KG1 (cell line): Measurements from ENCODE around the gene RGL1.
"Not testable (repeated sequence)": the region's sequence is repeated elsewhere in the genome, so short reads cannot be mapped to it uniquely, and the experiment has no call there.

Experiments used
- DNase-seq: peaks from one replicate; lab custom pipeline; 2025; lab: John Stamatoyannopoulos, UW

The RGL1 gene

DNA sequence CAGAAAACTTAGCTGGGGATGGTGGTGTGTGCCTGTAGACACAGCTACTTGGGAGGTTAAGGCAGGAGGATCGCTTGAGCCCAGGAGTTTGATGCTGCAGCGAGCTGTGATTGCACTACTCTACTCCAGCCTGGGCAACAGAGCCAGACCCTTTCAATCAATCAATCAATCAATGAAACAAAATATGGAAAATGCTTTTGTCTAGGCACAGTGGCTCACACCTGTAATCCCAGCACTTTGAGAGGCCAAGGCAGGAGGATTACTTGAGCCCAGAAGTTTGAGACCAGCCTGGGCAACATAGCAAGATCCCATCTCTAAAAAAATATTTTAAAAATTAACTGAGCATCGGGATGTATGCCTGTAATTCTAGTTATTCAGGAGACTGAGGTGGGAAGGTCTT is 19.0 kb upstream of the RGL1 start:
- DNase-seq = not testable (repeated sequence)

DNA sequence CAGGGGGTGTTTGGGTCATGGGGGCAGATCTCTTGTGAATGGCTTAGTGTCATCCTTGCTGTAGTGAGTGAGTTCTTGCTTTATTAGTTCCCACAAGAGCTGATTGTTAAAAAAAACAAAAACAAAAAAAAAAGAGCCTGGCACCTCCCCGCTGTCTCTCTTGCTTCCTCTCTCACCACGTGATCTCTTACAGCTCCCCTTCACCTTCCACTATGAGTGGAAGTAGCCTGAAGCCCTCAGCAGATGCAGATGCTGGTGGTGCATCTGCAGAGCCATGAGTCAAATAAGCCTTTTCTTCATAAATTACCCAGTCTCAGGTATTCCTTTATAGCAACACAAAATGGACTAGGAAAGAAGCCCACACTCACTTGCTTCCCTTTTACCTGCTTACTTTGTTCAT is 17.2 kb upstream of the RGL1 start:
- DNase-seq = no peak

DNA sequence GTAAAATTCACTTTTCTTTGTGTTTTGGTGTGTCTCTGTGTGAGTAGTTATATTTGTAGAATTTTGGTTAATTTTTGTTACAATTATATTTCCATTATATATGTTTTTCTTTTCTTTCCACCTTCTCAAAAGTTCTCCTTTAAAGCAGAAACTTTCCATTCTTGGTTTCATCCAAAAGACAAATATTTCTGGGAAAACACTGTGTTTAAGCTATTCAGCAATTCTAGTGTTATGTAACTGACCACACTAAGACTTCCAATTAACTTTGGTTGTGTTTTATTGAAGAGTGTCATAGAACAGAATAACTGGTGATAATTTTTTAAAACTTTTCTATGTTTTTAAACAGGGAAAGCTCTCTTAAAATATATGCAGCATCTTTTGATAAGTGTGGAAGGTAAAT is 13.6 kb upstream of the RGL1 start:
- DNase-seq = no peak

DNA sequence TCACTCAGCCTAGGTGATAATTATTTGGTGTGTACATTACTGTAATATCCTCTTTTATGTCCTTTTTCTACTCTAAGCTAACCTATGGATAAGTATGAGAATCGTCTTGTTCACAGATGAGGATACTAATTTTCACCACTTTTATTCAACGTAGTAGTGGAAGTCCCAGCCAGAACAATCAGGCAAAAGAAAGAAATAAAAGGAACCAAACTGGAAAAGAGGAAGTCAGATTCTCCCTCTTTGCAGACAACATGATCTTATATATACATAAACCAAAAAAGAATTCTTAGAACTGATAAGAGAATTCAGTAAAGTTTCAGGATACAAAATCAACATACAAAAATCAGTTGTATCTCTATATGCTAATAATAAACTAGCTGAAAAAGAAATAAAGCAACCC is 12.6 kb upstream of the RGL1 start:
- DNase-seq = no peak

DNA sequence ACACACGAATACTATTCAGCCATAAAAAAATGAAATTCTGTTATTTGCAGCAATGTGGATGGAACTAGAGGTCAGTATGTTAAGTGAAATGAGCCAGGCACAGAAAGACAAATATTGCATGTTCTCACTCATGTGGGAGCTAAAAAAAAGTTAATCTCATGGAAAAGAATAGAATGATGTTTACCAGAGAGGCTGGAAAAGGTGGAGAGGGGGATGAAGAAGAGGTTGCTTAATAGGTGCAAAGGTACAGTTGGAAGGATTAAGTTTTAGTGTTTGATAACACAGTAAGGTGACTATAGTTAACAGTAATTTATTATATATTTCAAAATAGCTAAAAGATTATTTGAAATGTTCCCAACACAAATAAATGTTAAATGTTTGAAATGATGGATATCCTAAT is 10.8 kb upstream of the RGL1 start:
- no peak for DNase-seq

DNA sequence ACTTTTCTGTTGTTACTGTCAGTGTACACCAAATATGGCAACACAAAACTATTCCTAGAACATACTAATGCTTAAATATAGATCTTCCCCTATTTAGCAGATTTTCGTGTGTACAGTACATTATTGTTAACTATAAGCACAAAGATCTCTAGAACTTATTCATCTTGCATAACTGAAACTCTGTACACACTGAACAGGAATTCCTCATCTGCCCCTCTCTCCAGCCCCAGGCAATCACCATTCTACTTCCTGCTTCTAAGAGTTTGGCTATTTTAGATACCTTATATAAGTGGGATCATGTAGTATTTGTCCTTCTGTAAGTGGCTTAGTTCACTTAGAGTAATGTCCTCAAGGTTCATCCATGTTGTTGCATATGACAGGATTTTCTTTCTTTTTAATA is 4.5 kb upstream of the RGL1 start:
- no peak for DNase-seq

DNA sequence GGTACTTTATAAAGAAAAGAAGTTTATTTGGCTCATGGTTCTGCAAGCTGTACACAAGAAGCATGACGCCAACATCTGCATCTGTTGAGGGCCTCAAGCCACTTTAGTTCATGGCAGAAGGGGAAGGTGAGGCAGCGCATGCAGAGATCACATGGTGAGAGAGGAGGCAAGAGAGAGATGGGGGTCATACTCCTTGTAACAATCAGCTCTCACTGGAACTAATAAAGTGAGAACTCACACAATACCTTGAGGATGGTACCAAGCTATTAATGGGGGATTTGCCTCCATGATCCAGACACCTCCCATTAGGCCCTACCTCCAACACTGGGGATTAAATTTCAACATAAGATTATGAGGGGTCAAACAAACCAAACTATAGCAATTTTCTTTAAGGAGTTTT is 3.3 kb upstream of the RGL1 start:
- DNase-seq = no peak

DNA sequence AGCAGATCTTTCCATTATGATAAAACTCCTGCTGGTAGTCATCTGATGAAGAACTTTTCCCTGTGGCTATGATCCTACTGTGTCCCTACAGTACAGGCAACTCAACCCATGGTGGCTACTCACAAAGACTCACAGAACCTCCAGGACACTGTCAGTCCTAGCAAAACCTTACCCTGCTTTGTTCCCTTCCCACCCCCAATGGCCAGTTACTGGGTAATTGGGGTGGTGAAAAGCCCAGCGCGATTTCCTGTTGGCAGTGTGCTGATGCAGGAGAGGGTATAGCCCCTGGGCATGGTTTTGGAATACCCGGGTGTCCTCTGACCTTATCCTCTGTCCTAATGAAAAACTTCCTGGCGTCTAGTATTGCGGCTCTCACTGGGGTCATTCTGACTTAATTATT is 533 bp upstream of the RGL1 start:
- DNase-seq = no peak

DNA sequence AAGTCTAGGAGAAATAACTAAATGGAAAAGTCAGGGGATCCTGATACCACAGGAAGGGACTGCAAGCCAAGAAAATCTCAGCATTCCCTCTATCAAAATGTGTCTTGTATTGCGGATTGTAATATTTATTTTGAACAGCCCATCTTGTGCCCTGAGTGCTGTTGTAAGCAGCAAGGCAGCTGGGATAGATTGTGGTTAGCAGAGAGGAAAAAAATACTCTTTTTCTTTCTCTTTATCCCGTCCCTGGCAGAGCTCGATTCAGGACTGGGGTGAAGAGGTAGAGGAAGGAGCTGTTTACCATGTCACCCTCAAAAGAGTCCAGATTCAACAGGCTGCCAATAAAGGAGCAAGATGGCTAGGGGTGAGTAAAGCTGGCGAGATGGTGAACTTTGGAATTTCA is 1.2 kb downstream of the RGL1 start:
- no peak for DNase-seq

DNA sequence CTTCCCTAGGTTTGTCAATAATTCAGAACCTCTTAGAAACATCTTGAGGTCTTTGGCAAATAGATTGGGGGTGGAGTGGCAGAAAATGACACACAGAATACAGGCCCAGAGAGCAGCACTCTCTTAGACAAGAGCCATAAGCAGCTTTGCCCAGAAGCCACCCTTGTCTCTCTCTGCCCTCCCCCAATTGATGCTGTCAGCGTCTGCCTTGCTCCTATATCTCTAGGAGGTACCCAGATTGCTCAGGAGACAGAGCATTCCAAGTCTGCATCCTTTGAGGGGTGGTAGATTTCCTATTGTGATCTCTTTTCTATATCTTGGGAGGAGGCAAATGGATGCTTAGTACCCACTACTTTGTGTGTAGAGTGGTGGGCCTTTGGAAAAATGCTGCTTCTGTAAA is 1.8 kb downstream of the RGL1 start:
- no peak for DNase-seq

DNA sequence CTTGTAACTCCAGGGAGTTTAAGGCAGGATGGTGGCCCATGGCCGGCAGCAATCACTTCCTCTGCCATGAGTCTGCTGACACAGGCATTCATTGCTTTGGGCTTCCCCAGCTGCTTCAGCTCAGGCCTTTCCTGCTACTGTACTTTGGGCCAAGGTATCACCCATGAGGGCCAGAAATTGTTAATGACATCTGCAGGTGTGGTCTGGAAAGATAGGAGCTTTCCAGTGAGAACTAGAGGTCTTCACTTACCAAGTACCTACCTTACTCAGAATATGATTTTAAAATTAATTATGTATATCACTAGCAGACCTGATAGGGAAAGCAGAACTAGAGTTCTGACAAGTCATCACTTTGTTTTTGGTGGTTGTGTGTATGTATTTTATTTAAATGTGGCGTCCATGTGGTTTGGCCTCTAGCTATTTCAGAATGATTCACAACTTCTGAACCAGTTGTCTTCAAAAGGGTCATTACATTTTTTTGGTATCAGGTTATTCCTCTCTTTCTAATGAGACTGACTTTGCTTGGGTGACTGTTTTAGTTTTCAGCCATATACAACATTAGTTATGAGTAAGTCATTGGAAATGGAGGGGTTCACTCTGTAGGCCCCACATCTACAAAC is 2.7 kb downstream of the RGL1 start:
- no peak for DNase-seq

DNA sequence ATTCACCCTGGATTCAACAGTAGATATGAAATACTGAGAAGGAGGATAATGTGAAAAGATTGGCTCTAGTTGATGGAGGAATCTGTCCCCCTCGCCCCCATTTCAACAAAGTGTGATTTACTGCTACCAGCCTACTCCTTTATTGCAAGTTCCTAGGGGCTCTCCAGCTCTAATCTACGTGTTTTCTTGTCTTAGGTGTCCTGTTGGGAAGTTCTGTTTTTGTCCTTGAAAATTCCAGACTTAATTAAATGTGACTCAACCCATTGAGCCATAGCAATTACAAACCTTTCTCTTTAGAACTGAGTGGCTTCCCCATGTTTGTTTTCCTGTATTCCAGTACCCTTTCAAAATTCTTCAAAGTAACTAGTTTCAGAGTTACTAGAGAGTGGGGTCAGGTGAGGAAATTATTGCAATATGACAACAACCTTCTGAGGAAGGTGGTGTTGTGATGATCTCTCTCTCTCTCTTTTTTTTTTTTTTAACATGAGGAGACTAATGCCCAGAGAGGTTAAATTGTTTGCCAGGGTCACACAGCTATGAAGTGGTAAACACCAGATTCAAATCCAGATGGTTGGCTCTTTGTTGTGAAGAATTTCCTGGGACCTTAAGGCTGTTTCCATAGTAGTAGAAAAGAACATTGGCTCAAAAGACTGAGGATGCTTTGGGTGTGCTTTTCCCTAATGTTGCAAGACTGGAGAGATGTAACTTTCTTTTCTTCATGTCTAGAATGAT is 3.5 kb downstream of the RGL1 start:
- no peak for DNase-seq

DNA sequence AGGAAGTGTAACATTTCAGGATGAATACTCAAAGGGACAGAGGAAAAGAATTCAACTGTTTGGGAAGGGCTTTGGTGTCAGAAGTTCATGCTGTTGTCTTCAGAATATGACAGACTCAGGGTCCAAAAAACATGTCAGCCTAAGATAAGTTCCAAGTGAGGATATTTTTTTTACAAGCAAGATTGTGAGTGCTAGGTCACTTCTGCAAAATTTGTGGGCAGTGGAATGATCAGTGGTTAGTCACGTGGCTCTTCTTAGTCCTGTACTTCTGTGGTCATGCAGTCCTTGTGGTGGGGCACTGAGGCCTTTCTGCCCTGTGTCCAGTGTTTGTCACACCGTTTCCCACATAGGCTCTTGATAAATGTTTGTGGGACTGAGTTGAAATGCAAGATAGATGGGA is 5.2 kb downstream of the RGL1 start:
- DNase-seq = no peak

DNA sequence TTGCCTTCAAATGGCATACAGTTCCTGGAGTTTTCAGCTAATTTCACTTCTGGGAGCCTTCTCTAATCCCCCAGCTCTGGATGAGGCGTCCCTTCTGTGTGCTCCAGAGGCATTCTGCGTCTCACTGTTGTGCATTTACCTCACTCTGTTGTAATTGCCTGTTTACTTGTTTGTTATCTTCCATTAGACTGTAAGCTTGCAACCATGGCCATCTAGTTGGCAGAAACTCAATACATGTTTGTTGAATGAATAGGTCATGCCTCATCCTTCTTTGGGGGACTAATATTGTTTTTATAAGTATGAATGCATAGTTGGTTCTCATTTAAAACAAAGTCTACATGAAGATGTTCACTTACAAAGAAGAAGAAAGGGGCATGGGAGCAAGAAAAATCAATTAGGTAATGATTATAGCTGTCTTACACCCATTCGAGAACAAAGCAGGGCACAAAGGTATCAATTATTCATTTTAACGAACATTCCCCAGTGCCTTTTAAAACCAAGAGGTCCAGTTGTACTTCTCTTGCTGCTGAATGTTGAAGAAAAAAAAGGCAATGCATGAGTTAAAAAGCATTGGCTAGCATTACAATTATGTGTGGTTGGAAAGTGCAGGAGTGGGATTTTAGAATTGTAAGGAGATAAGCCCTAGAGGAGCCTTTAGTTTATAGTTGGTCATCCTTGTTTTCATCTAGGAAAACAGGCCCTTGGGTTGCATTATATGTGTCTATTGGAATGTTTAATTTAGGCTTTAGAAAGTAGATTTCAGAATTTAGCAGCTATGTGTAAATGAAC is 6.0 kb downstream of the RGL1 start:
- no peak for DNase-seq

DNA sequence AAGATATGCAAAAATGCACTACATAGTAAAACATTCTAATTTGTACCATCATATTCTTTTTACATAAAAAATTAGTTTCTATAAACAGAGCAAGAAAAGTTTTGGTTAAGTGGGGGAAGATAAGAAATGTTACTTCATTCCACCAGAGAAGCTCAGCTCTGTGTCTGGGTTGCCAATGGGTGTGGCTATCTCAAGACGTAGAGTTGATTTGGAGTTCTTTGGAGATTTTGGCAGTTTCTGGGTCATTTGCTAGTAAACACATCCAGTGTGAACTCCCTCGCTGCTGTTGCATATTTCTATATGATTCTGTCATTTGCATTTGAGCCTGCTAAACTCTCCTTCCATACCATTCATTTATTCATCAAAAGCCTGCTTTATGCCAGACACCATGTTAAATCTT is 7.2 kb downstream of the RGL1 start:
- no peak for DNase-seq

DNA sequence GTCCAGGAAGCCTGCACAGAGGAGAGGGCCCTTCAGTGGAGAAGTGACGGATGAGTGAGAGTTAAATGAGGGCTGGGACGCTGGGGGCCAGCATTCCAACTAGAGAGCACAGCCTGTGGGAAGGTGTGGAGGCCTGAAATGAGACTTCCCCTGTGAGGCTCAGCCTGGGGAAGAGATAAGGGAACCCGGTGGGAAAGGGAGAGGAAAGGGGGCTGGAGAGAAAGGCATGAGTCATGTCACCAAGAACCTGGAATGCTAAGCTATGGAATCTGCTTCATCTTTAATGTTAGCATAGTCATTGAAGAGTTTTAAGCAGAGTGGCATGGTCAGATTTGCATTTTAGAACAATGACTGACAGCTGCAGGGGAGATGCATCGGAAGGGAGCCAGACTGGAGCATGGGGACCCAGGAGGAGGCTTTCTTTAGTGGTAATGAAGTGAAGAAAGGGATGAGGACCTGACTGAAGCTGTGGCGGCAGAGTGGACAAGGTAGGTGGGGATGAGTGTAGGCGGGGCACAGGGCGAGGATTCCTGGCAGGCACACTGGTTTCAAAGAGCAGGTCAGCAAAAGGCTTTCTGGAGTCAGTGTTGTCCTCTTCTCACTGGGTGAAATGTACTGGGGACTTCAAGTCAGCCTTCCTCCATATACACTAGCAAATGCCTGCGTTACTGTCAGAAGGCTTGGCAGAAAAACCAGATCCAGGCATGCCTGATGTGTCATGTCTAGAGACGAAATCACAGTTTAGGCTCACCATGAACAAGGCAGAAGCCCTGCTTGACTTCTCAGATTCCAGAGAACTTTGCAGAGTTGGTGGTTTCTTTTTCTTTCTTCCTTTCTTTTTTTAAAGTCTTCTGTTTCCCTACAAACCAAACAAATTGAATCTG is 8.0 kb downstream of the RGL1 start:
- DNase-seq = no peak

DNA sequence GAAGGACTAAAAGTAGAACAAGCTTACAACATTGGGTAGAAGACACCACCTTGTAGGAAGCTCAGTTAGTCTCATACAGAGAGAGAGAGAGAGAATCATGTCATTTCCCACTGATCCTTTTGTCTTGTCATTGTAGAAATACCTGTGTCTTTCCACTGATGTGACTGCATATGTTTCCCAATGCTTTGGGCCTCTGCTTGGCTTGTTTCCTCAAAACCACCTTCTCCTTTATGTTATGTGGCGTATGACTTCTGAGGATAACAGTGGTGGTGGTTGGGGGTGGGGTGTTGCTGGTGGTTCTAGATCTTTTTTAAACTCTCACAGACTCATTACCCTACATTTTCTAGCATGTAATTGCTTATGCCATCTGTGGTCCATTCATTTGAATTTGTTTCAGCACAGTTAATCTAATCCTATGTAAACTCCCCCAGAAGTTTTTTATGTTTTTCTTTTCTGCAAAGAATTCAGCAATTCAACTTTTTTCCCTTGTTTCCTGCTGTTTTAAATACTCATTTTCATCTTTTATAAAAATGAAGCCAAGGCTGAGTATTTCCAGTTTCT is 9.3 kb downstream of the RGL1 start:
- no peak for DNase-seq

DNA sequence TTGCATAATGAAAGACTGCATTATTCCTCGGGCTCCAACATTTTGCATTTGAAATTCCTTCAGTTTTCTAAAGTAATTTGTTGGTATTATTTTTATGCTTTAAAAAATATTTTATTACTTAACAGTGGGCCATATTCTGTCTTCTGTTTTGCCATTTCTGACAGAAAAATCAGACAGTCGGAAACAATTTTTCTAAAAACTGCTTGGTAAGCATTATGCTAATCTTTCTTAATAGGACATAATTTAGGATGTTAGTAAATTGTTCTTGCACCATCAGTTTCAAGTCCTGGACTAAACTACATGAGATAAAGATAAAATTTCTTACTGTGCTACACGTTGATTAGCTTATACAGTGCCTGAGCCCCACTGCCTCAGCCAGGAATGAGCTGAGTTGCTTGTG is 11.2 kb downstream of the RGL1 start:
- no peak for DNase-seq

DNA sequence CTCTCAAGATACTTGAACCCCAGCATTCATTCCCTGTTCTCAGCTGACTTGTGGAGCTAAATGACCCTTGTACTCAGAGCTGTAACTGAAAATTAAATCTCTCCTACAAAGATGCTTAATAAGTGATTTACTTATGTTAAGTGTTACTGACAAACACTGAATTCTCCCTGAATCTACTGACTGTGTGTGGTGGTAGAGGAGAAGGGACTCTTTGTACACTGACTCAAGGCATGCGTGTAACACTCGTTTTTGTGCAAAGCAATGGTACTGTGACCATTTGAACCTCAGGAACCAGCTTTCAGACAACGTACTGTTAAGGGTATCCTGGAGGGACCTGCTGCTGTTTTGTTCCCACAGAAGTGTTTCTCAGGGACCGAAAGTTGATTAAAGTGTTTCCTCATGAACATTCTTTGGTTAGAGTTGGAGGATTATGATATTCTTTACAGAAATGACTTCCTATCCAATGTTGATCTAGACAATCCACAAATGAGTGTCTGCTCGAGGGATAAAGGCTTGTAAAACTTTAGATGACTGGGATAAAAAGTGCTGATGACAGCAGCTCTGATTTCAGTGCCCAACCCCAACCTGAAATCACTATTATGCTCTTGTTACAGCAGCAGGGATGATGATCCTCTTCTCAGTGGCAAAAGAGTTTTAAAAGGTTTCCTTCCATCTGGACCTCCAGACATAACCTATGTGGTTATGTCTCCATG is 12.8 kb downstream of the RGL1 start:
- DNase-seq = no peak

DNA sequence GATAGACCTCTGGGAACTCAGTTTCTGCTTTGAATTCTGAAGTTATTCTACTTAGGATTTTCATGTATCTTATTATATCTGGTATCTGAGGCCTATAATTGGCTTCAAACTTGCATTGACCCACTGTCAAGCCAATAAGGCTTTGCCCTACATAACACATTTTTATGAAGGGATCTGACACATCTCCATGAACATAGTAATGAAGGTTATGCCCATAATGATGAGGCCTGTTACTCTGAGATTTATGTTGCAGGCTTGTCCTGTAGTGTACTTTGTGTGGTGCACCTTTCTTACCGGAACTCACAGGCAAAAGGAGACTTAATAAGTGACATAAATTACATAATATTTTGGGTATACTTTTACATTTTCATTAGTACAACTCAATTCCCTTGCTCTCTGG is 14.1 kb downstream of the RGL1 start:
- no peak for DNase-seq

DNA sequence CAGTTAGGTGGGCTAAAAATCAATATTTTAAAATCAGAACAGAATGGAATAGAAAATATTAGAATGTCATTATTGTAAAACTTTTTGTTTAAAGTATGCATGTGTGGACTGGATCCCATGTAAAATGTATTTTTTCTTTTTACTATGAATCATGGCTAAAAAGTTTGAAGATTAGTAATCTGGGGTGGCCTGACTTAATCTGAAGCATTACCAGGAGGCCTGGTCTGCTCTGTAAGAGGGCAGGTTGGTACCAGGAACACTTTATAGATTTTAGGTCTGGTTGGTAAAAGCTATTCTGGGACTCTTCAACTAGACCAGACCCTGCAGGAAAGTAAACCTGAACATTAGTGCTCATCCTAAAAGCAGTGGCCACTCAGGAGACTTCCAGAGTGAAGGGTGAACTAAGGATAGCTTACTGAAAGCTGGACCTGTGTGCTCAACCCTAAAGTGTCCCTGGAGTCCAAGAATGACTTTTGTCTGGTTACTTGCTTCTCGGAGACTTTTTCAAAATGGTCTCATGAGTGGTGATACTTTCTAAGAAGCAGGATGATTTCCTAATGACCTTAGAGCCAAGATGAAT is 16.5 kb downstream of the RGL1 start:
- no peak for DNase-seq
